ENCODE results near the gene TUT4. TPM values are rescaled to one million over a fixed set of nuclear protein-coding genes. Genes with fewer than 3 reads are reported as not detected.

The TUT4 gene
- total RNA-seq, 1 experiment from 2014 or later = 71.2 TPM

DNA sequence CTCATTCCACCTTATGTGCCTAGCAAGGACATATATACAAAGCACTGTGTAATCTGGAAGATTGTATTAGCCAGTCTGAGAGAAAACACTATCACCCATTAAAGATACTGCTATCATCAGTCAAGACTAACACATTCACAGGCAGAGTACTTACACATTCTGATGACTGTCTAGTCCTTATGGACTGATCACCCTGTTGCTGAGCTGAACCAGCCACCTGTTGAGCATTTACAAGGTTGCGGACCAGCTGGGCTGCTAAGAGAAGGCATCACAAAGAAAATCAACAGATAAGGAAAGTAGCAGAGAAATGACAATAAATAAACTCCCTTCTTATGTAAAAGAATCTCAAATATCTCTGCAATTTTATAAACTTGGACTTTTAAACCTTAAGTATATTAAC, 117.7 kb downstream of the TUT4 start:
- peaks cover 24% of the 10 kb centered on the region for H3K36me3 ChIP-seq (ENCODE audit: insufficient read depth, low read length, poor library complexity, severe bottlenecking)
- intact Hi-C loops (cut with micrococcal nuclease; ENCODE audit: unreplicated experiment) = no loop called here
- POLR2A ChIA-PET (ENCODE audit: low non-redundant PET) = no interaction called here
- no peak for DNase-seq (ENCODE audit: low spot score)
- no peak overlapping the region for H3K4me3 ChIP-seq (ENCODE audit: low read depth, low read length, poor library complexity, severe bottlenecking)
- no peaks in the 10 kb centered on the region for H3K4me1 ChIP-seq (ENCODE audit: insufficient read depth, low read length, poor library complexity, severe bottlenecking)
- no peak overlapping the region for H3K27ac ChIP-seq (ENCODE audit: low read depth, low read length, poor library complexity, severe bottlenecking)
- no peak for TF ChIP-seq EZH2 (IDR thresholded peaks at IDR 0.05; ENCODE audit: borderline replicate concordance, low read depth, low read length, poor library complexity, severe bottlenecking)
- TF ChIP-seq, protein P1, sequence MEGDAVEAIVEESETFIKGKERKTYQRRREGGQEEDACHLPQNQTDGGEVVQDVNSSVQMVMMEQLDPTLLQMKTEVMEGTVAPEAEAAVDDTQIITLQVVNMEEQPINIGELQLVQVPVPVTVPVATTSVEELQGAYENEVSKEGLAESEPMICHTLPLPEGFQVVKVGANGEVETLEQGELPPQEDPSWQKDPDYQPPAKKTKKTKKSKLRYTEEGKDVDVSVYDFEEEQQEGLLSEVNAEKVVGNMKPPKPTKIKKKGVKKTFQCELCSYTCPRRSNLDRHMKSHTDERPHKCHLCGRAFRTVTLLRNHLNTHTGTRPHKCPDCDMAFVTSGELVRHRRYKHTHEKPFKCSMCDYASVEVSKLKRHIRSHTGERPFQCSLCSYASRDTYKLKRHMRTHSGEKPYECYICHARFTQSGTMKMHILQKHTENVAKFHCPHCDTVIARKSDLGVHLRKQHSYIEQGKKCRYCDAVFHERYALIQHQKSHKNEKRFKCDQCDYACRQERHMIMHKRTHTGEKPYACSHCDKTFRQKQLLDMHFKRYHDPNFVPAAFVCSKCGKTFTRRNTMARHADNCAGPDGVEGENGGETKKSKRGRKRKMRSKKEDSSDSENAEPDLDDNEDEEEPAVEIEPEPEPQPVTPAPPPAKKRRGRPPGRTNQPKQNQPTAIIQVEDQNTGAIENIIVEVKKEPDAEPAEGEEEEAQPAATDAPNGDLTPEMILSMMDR (conservative IDR thresholded peaks at IDR 0.05; ENCODE audit: low read depth, low read length) = no peak
- H3K9me3 ChIP-seq (ENCODE audit: low read depth, low read length, poor library complexity, severe bottlenecking) = no peaks in the 10 kb centered on the region
- CTCF ChIA-PET = no interaction called here
- BruUV-seq (replicated peaks) = no TSS peak
- no peaks in the 10 kb centered on the region for H3K27me3 ChIP-seq (replicated peaks; ENCODE audit: insufficient read depth, low read depth, low read length, poor library complexity)

GRCh38 chr1:52432807-52433206, 120.1 kb downstream of the TUT4 start:
- intact Hi-C loops (cut with micrococcal nuclease; ENCODE audit: unreplicated experiment) = no loop called here
- H3K4me3 ChIP-seq (ENCODE audit: low read depth, low read length, poor library complexity, severe bottlenecking) = no peak overlapping the region
- DNase-seq (ENCODE audit: low spot score) = no peak
- no peaks in the 10 kb centered on the region for H3K9me3 ChIP-seq (ENCODE audit: low read depth, low read length, poor library complexity, severe bottlenecking)
- H3K36me3 ChIP-seq (ENCODE audit: insufficient read depth, low read length, poor library complexity, severe bottlenecking) = peaks cover 24% of the 10 kb centered on the region
- no peak overlapping the region for H3K27ac ChIP-seq (ENCODE audit: low read depth, low read length, poor library complexity, severe bottlenecking)
- no peaks in the 10 kb centered on the region for H3K4me1 ChIP-seq (ENCODE audit: insufficient read depth, low read length, poor library complexity, severe bottlenecking)
- BruUV-seq (replicated peaks) = no TSS peak
- ChIA-PET POLR2A (ENCODE audit: low non-redundant PET) (no interaction called here), CTCF (no interaction called here)
- TF ChIP-seq EZH2 (IDR thresholded peaks at IDR 0.05; ENCODE audit: borderline replicate concordance, low read depth, low read length, poor library complexity, severe bottlenecking) = no peak
- TF ChIP-seq, protein P1 (conservative IDR thresholded peaks at IDR 0.05; ENCODE audit: low read depth, low read length) = no peak
- no peaks in the 10 kb centered on the region for H3K27me3 ChIP-seq (replicated peaks; ENCODE audit: insufficient read depth, low read depth, low read length, poor library complexity)

GRCh38 chr1:52427152-52427551, 125.7 kb downstream of the TUT4 start:
- ChIA-PET POLR2A (ENCODE audit: low non-redundant PET) (no interaction called here), CTCF (no interaction called here)
- intact Hi-C loops (cut with micrococcal nuclease; ENCODE audit: unreplicated experiment) = no loop called here
- Histone ChIP-seq H3K9me3 (ENCODE audit: low read depth, low read length, poor library complexity, severe bottlenecking) (no peaks in the 10 kb centered on the region), H3K4me1 (ENCODE audit: insufficient read depth, low read length, poor library complexity, severe bottlenecking) (peaks cover 29% of the 10 kb centered on the region), H3K27me3 (replicated peaks; ENCODE audit: insufficient read depth, low read depth, low read length, poor library complexity) (no peaks in the 10 kb centered on the region), H3K36me3 (ENCODE audit: insufficient read depth, low read length, poor library complexity, severe bottlenecking) (peaks cover 33% of the 10 kb centered on the region), H3K4me3 (ENCODE audit: low read depth, low read length, poor library complexity, severe bottlenecking) (no peak overlapping the region), H3K27ac (ENCODE audit: low read depth, low read length, poor library complexity, severe bottlenecking) (no peak overlapping the region)
- TF ChIP-seq EZH2 (IDR thresholded peaks at IDR 0.05; ENCODE audit: borderline replicate concordance, low read depth, low read length, poor library complexity, severe bottlenecking) = no peak
- TF ChIP-seq, protein P1 (conservative IDR thresholded peaks at IDR 0.05; ENCODE audit: low read depth, low read length) = no peak
- no TSS peak for BruUV-seq (replicated peaks)
- DNase-seq (ENCODE audit: low spot score) = no peak
